Measurements from ENCODE around the gene PLCG2.

PLCG2 gene

DNA sequence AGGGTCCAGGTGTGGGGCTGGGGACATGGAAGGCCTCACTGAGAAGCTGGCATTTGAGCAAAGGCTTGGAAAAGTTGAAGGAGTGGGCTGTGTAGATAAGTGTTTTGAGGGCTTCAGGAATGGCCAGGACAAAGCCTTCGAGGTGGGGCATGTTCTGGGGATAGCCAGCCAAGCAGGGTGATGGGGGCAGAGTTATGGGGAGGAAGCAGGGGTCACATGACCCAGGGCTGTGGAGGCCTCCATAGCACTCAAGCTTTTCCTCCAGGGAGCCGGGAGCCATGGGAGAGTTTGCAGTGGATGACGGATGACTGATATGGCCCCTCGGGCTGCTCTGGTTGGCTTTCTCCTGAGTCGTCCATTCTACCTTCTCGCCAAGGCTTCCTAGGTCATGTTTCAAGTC lies 27.6 kb downstream of the PLCG2 start:
- no peak for DNase-seq
- Histone ChIP-seq H3K4me3 (ENCODE audit: low read depth, low read length) (no peak overlapping the region), H3K9me3 (no peaks in the 10 kb centered on the region), H3K27me3 (no peaks in the 10 kb centered on the region), H3K4me1 (no peaks in the 10 kb centered on the region), H3K36me3 (no peaks in the 10 kb centered on the region)
- TF ChIP-seq, protein P1, sequence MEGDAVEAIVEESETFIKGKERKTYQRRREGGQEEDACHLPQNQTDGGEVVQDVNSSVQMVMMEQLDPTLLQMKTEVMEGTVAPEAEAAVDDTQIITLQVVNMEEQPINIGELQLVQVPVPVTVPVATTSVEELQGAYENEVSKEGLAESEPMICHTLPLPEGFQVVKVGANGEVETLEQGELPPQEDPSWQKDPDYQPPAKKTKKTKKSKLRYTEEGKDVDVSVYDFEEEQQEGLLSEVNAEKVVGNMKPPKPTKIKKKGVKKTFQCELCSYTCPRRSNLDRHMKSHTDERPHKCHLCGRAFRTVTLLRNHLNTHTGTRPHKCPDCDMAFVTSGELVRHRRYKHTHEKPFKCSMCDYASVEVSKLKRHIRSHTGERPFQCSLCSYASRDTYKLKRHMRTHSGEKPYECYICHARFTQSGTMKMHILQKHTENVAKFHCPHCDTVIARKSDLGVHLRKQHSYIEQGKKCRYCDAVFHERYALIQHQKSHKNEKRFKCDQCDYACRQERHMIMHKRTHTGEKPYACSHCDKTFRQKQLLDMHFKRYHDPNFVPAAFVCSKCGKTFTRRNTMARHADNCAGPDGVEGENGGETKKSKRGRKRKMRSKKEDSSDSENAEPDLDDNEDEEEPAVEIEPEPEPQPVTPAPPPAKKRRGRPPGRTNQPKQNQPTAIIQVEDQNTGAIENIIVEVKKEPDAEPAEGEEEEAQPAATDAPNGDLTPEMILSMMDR (IDR thresholded peaks at IDR 0.05; ENCODE audit: low read depth, low read length): no peak

GRCh38 chr16:81807767-81808358 lies 28.8 kb downstream of the PLCG2 start:
- H3K4me1 ChIP-seq: no peaks in the 10 kb centered on the region
- no peaks in the 10 kb centered on the region for H3K36me3 ChIP-seq
- TF ChIP-seq, protein P1 (IDR thresholded peaks at IDR 0.05; ENCODE audit: low read depth, low read length): no peak

DNA sequence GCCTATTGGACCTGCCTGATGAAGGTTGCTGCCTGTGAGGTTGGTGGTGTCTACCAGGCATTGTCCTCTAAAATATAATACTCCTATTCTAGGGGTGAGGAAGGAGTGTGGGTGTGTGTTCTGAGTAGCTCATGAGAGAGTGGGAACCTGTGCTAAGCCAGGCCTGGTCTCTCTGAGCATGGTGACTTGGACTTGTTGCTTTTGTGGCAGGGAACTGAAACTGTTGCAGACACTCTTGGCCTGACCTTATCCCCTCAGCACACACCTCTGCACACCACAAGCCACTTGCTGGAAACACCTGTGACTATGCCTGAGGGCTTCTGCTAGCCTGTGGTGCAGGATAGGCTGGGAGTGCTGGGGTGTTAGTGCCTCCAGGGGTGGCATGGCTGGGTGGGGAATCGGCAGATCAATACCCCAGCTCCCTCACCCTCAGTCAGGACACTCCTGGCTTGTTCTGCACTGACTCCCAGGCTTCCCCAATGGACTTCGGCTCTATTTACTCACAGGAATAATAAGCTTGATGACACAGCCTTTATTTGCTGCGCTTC lies 29.9 kb downstream of the PLCG2 start:
- DNase-seq: no peak
- Histone ChIP-seq H3K9me3 (no peaks in the 10 kb centered on the region), H3K27me3 (no peaks in the 10 kb centered on the region), H3K36me3 (no peaks in the 10 kb centered on the region), H3K4me1 (no peaks in the 10 kb centered on the region), H3K4me3 (ENCODE audit: low read depth, low read length) (no peak overlapping the region)
- TF ChIP-seq, protein P1 (IDR thresholded peaks at IDR 0.05; ENCODE audit: low read depth, low read length): no peak

More at GRCh38 chr16:81807767-81808358, 28.8 kb downstream of the PLCG2 start:
- H3K27me3 ChIP-seq: no peaks in the 10 kb centered on the region
- no peaks in the 10 kb centered on the region for H3K9me3 ChIP-seq
- DNase-seq: no peak
- H3K4me3 ChIP-seq (ENCODE audit: low read depth, low read length): no peak overlapping the region

GRCh38 chr16:81809567-81809966 lies 30.5 kb downstream of the PLCG2 start:
- DNase-seq: no peak
- no peak overlapping the region for H3K4me3 ChIP-seq (ENCODE audit: low read depth, low read length)
- H3K9me3 ChIP-seq: no peaks in the 10 kb centered on the region
- H3K27me3 ChIP-seq: no peaks in the 10 kb centered on the region
- TF ChIP-seq, protein P1 (IDR thresholded peaks at IDR 0.05; ENCODE audit: low read depth, low read length): no peak
- H3K4me1 ChIP-seq: no peaks in the 10 kb centered on the region
- H3K36me3 ChIP-seq: no peaks in the 10 kb centered on the region

DNA sequence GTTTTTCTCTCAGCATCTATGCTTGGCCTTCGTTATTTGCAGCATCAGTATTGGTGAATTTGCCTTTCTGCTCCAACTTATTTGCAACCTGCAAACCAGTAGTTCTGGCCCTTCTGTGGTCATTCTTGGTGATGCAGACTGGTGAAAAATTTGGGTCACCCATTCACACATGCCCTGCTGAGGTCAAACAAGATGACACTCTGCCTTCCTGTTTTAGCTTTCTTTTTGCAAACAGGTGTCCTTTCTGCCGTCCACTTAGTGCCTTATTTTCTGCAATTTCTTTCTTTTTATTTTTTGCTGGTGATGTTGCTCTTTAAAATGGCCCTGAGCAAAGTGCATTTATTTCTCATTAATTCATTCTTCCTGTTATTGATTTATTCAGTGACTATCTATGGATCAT lies 31.3 kb downstream of the PLCG2 start:
- no peaks in the 10 kb centered on the region for H3K36me3 ChIP-seq
- H3K4me3 ChIP-seq (ENCODE audit: low read depth, low read length): no peak overlapping the region
- H3K4me1 ChIP-seq: no peaks in the 10 kb centered on the region
- no peaks in the 10 kb centered on the region for H3K9me3 ChIP-seq
- H3K27me3 ChIP-seq: no peaks in the 10 kb centered on the region
- TF ChIP-seq, protein P1 (IDR thresholded peaks at IDR 0.05; ENCODE audit: low read depth, low read length): no peak
- DNase-seq: no peak

DNA sequence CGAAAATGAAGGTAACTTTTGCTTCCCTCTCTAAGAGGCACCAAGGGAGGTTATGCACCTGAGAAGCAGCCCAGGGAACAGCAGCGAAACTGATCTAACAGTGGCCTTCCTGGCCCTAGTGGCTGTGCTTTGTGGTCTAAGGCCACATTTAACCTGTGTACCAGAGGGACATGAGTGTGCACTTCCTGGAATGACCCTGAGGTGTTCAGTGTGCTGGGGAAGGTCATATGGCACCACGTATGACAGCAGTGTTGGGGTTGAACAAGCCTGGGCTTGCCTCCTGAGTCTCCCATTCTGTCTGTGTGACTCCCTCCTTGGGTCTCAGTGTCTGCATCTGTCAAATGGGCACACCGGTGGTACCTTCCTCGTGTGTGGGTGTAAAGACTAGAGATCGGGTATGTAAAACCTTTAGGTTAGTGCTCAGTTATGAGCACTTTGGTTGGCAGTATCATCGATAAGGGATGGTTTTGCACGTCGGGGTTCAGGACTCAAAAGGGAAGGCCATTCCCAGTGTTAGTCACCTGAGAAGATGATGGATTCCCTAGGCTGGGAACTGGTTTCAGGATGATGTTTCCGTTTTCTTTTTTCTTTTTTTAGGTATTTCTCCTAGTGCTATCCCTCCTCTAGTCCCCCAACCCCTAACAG lies 31.9 kb downstream of the PLCG2 start:
- no peaks in the 10 kb centered on the region for H3K9me3 ChIP-seq
- no peaks in the 10 kb centered on the region for H3K36me3 ChIP-seq
- TF ChIP-seq, protein P1 (IDR thresholded peaks at IDR 0.05; ENCODE audit: low read depth, low read length): no peak
- no peak overlapping the region for H3K4me3 ChIP-seq (ENCODE audit: low read depth, low read length)
- no peaks in the 10 kb centered on the region for H3K27me3 ChIP-seq
- no peak for DNase-seq
- no peaks in the 10 kb centered on the region for H3K4me1 ChIP-seq

Measured in BE2C (cell line).